Transverse colon (tissue), 4 donors: ENCODE measurements around the gene MAN1A2.

Experiments
- POLR2AphosphoS5 ChIP-seq, 3 donors: sonication (generic); formaldehyde crosslinking; IDR thresholded peaks; one replicate each; pipeline ENCODE4 v1.6.1; 2016; ENCODE audit warnings: antibody characterized with exemption in 3 of 3
- TF ChIP-seq, protein P1 (sequence below), 5 experiments: fragments of 200-600 bp in 3 of 5; fragments of 450-650 bp in 2 of 5; sonication (generic) in 3 of 5; IDR thresholded peaks; 1 replicate in 2 of 5; 2 replicates in 3 of 5; pipeline ENCODE4 v1.5.1; 2016 to 2017; ENCODE audit warnings: antibody characterized with exemption in 5 of 5, inconsistent platforms in 3 of 5, mild to moderate bottlenecking in 2 of 5, moderate library complexity in 1 of 5

DNA sequence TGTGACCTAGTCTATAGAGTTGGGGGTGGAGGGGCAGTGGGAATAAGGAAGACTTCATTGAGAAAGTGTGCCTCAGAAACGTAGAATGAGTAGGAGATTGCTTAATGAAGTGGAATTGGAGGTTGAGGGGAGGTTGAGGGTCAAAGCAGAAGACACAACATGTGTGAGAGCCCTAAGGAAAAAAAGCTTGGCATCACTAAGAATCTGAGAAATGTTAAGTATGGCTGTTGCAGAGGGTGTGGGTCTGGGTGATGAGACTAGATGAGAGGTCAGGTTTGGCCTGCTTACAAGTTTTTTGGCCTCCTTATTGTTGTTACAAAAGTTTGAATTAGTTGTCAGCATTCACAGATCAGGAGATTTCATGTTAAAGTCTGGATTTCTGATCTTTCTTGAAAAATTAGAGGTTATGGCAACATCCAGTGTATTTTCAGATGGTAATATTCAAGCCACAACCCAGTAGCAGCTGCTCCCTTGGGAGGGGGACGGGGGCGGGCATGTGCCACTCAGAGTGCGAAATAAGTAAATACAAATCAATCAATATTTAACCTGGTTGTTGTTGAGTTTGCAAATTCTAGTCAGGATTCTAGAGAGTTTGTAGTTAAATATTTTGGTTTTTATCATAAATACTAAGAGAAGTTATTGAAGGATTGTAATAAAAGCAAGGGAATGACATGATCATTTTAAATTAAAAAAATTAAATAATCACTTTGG lies 4.3 kb downstream of the MAN1A2 start:
- TF ChIP-seq, protein P1, sequence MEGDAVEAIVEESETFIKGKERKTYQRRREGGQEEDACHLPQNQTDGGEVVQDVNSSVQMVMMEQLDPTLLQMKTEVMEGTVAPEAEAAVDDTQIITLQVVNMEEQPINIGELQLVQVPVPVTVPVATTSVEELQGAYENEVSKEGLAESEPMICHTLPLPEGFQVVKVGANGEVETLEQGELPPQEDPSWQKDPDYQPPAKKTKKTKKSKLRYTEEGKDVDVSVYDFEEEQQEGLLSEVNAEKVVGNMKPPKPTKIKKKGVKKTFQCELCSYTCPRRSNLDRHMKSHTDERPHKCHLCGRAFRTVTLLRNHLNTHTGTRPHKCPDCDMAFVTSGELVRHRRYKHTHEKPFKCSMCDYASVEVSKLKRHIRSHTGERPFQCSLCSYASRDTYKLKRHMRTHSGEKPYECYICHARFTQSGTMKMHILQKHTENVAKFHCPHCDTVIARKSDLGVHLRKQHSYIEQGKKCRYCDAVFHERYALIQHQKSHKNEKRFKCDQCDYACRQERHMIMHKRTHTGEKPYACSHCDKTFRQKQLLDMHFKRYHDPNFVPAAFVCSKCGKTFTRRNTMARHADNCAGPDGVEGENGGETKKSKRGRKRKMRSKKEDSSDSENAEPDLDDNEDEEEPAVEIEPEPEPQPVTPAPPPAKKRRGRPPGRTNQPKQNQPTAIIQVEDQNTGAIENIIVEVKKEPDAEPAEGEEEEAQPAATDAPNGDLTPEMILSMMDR (IDR thresholded peaks at IDR 0.05) = no peak
- TF ChIP-seq POLR2AphosphoS5 (IDR thresholded peaks at IDR 0.05) = no peak
